Astrocyte (in vitro differentiated cells and primary cell): ENCODE measurements around the gene LRRC4C. TPM values are rescaled to one million over a fixed set of nuclear protein-coding genes. Genes with fewer than 3 reads are reported as not detected.

Experiments used
- DNase-seq: peaks from one replicate; pipeline ENCODE4 v3.0.0-alpha.2; 2010; ENCODE audit warnings: low read depth
- FAIRE-seq: peaks from 2 replicates; lab custom pipeline; 2011; peaks lifted over from hg19 to GRCh38; lab: Jason Lieb, UNC
- H2AFZ ChIP-seq: 2 replicates; pipeline ENCODE4 v1.6.0; 2012; ENCODE audit warnings: low read depth, low read length, inconsistent platforms
- H3K27ac ChIP-seq: 2 replicates; pipeline ENCODE4 v1.5.1; 2011; ENCODE audit warnings: low read depth, low read length, inconsistent platforms
- H3K27me3 ChIP-seq: 2 replicates; pipeline ENCODE4 v1.6.0; 2011; ENCODE audit warnings: low read length, inconsistent platforms; ENCODE audit not compliant: insufficient read depth
- H3K36me3 ChIP-seq: 2 replicates; pipeline ENCODE4 v1.5.1; 2011; ENCODE audit warnings: low read length, inconsistent platforms; ENCODE audit not compliant: insufficient read depth
- H3K4me1 ChIP-seq: 2 replicates; pipeline ENCODE4 v1.5.1; 2011; ENCODE audit warnings: low read length, inconsistent platforms; ENCODE audit not compliant: insufficient read depth
- H3K4me2 ChIP-seq: 2 replicates; pipeline ENCODE4 v1.6.0; 2012; ENCODE audit warnings: low read length, inconsistent platforms
- H3K4me3 ChIP-seq: 2 replicates; pipeline ENCODE4 v1.5.1; 2011; ENCODE audit warnings: low read depth, mild to moderate bottlenecking, low read length, inconsistent platforms; ENCODE audit not compliant: insufficient read depth
- H3K79me2 ChIP-seq: 2 replicates; pipeline ENCODE4 v1.6.0; 2012; ENCODE audit warnings: mild to moderate bottlenecking, low read length, inconsistent platforms; ENCODE audit not compliant: insufficient read depth
- H3K9ac ChIP-seq: 2 replicates; pipeline ENCODE4 v1.6.0; 2012; ENCODE audit warnings: mild to moderate bottlenecking, low read length, inconsistent platforms
- H3K9me3 ChIP-seq: 2 replicates; pipeline ENCODE4 v1.5.1; 2012; ENCODE audit warnings: low read depth, mild to moderate bottlenecking, low read length, inconsistent platforms; ENCODE audit not compliant: insufficient read depth
- H4K20me1 ChIP-seq: 2 replicates; pipeline ENCODE4 v1.6.0; 2012; ENCODE audit warnings: low read length, inconsistent platforms; ENCODE audit not compliant: insufficient read depth
- H3K27ac Mint-ChIP-seq: one replicate; pipeline ENCODE4 v1.8.0; 2021; ENCODE audit warnings: mild to moderate bottlenecking, mixed read lengths; ENCODE audit not compliant: unreplicated experiment
- H3K27me3 Mint-ChIP-seq: one replicate; pipeline ENCODE4 v1.8.0; 2021; ENCODE audit warnings: low read depth, mixed read lengths; ENCODE audit not compliant: unreplicated experiment
- H3K36me3 Mint-ChIP-seq: one replicate; pipeline ENCODE4 v1.8.0; 2021; ENCODE audit warnings: low read depth, mixed read lengths; ENCODE audit not compliant: unreplicated experiment
- H3K4me1 Mint-ChIP-seq: one replicate; pipeline ENCODE4 v1.8.0; 2021; ENCODE audit warnings: low read depth, mixed read lengths; ENCODE audit not compliant: unreplicated experiment
- H3K4me3 Mint-ChIP-seq: one replicate; pipeline ENCODE4 v1.8.0; 2021; ENCODE audit warnings: mild to moderate bottlenecking, moderate library complexity, mixed read lengths; ENCODE audit not compliant: unreplicated experiment
- H3K9me3 Mint-ChIP-seq: one replicate; pipeline ENCODE4 v1.8.0; 2021; ENCODE audit warnings: mild to moderate bottlenecking, mixed read lengths; ENCODE audit not compliant: unreplicated experiment
- CTCF ChIP-seq: IDR thresholded peaks from 2 replicates; pipeline ENCODE4 v1.5.1; 2011; ENCODE audit warnings: low read depth, mild to moderate bottlenecking, inconsistent platforms, low read length, moderate library complexity; ENCODE audit not compliant: insufficient read depth
- EZH2 ChIP-seq: IDR thresholded peaks from 2 replicates; pipeline ENCODE4 v1.6.1; 2012; ENCODE audit warnings: mild to moderate bottlenecking, low read length, inconsistent platforms; ENCODE audit not compliant: insufficient read depth
- total RNA-seq: library from RNA; stranded (reverse); gene quantifications from 2 replicates; pipeline ENCODE4 v1.2.1, GENCODE V29; 2021

Gene LRRC4C
- total RNA-seq, 1 donor from 2014 or later: 9.0 TPM

- Histone ChIP-seq H3K4me1 (no peaks in the 10 kb centered on the region), H3K79me2 (no peaks in the 10 kb centered on the region), H3K27me3 (no peaks in the 10 kb centered on the region), H3K9ac (no peak overlapping the region), H2AFZ (no peak overlapping the region), H3K36me3 (no peaks in the 10 kb centered on the region), H3K4me3 (no peak overlapping the region), H3K4me2 (no peak overlapping the region), H3K9me3 (no peaks in the 10 kb centered on the region), H4K20me1 (no peaks in the 10 kb centered on the region), H3K27ac (no peak overlapping the region)
- no peak for TF ChIP-seq EZH2
- no peak for TF ChIP-seq CTCF
- H3K4me3 Mint-ChIP-seq: no peak overlapping the region
- FAIRE-seq (no peak), DNase-seq (no peak)
- peaks cover 8% of the 10 kb centered on the region for H3K4me1 Mint-ChIP-seq
- no peaks in the 10 kb centered on the region for H3K27me3 Mint-ChIP-seq
- no peaks in the 10 kb centered on the region for H3K9me3 Mint-ChIP-seq
- no peak overlapping the region for H3K27ac Mint-ChIP-seq
- H3K36me3 Mint-ChIP-seq: no peaks in the 10 kb centered on the region
Measured at GRCh38 chr11:40987776-40988435, 471.5 kb downstream of the LRRC4C start.

GRCh38 chr11:40986320-40986719, 473.1 kb downstream of the LRRC4C start:
- H4K20me1 ChIP-seq: no peaks in the 10 kb centered on the region
- H3K4me3 ChIP-seq: no peak overlapping the region
- H3K9me3 ChIP-seq: no peaks in the 10 kb centered on the region
- no peak overlapping the region for H3K9ac ChIP-seq
- Mint-ChIP-seq H3K9me3 (peaks cover 2% of the 10 kb centered on the region), H3K36me3 (no peaks in the 10 kb centered on the region), H3K27me3 (no peaks in the 10 kb centered on the region), H3K27ac (no peak overlapping the region), H3K4me1 (peaks cover 8% of the 10 kb centered on the region), H3K4me3 (no peak overlapping the region)
- no peak overlapping the region for H3K27ac ChIP-seq
- H3K36me3 ChIP-seq: no peaks in the 10 kb centered on the region
- H3K4me2 ChIP-seq: no peak overlapping the region
- TF ChIP-seq EZH2: no peak
- no peak for TF ChIP-seq CTCF
- no peaks in the 10 kb centered on the region for H3K79me2 ChIP-seq
- FAIRE-seq (no peak), DNase-seq (peak; percentile 1)
- H3K4me1 ChIP-seq: no peaks in the 10 kb centered on the region
- H3K27me3 ChIP-seq: no peaks in the 10 kb centered on the region
- no peak overlapping the region for H2AFZ ChIP-seq

GRCh38 chr11:40975076-40975475, 484.4 kb downstream of the LRRC4C start:
- Histone ChIP-seq H3K79me2 (no peaks in the 10 kb centered on the region), H3K4me2 (no peak overlapping the region), H3K27me3 (no peaks in the 10 kb centered on the region), H3K36me3 (no peaks in the 10 kb centered on the region), H3K9me3 (no peaks in the 10 kb centered on the region), H2AFZ (no peak overlapping the region), H3K4me1 (no peaks in the 10 kb centered on the region), H3K4me3 (no peak overlapping the region), H3K27ac (no peak overlapping the region), H3K9ac (no peak overlapping the region), H4K20me1 (no peaks in the 10 kb centered on the region)
- H3K36me3 Mint-ChIP-seq: no peaks in the 10 kb centered on the region
- FAIRE-seq (no peak), DNase-seq (no peak)
- TF ChIP-seq EZH2: no peak
- no peak for TF ChIP-seq CTCF
- H3K27me3 Mint-ChIP-seq: no peaks in the 10 kb centered on the region
- no peak overlapping the region for H3K4me3 Mint-ChIP-seq
- H3K4me1 Mint-ChIP-seq: no peaks in the 10 kb centered on the region
- no peak overlapping the region for H3K27ac Mint-ChIP-seq
- peaks cover 5% of the 10 kb centered on the region for H3K9me3 Mint-ChIP-seq
